NCI-H526 treated with DMSO at 0.1 percent for 48 hours (cell line): Measurements from ENCODE around the gene TXN.

Experiments
- DNase-seq: peaks from one replicate; lab custom pipeline; 2025; lab: John Stamatoyannopoulos, UW

The TXN gene

GRCh38 chr9:110256380-110257096, at the start of gene TXN:
Gene TXN (minus strand): TSS chr9:110256507. CDS start chr9:110256435, 72 bp downstream.
- DNase-seq, result peak; percentile 54

GRCh38 chr9:110303133-110303532, 46.8 kb upstream of the TXN start:
- no peak for DNase-seq

GRCh38 chr9:110298043-110298605, 41.8 kb upstream of the TXN start:
- no peak for DNase-seq

- DNase-seq, result no peak
Measured at GRCh38 chr9:110293248-110293647, 36.9 kb upstream of the TXN start.

- DNase-seq, result no peak
Measured at GRCh38 chr9:110291921-110292557, 35.7 kb upstream of the TXN start.

GRCh38 chr9:110290001-110290400, 33.7 kb upstream of the TXN start:
- DNase-seq, result no peak

- no peak for DNase-seq
Measured at GRCh38 chr9:110288503-110288902, 32.2 kb upstream of the TXN start.

- no peak for DNase-seq
Measured at GRCh38 chr9:110287289-110287680, 31.0 kb upstream of the TXN start.

GRCh38 chr9:110284211-110284844, 28.0 kb upstream of the TXN start:
- DNase-seq, result no peak

GRCh38 chr9:110283751-110284150, 27.4 kb upstream of the TXN start:
- no peak for DNase-seq

GRCh38 chr9:110282739-110283081, 26.4 kb upstream of the TXN start:
- DNase-seq, result no peak

- DNase-seq, result no peak
Measured at GRCh38 chr9:110282018-110282738, 25.9 kb upstream of the TXN start.

- no peak for DNase-seq
Measured at GRCh38 chr9:110278080-110278707, 21.9 kb upstream of the TXN start.

- no peak for DNase-seq
Measured at GRCh38 chr9:110276781-110277180, 20.5 kb upstream of the TXN start.

GRCh38 chr9:110270211-110270995, 14.1 kb upstream of the TXN start:
- no peak for DNase-seq

- DNase-seq, result no peak
Measured at GRCh38 chr9:110266795-110267194, 10.5 kb upstream of the TXN start.

- no peak for DNase-seq
Measured at GRCh38 chr9:110261632-110262031, 5.3 kb upstream of the TXN start.

- no peak for DNase-seq
Measured at GRCh38 chr9:110260911-110261310, 4.6 kb upstream of the TXN start.

GRCh38 chr9:110259566-110259965, 3.3 kb upstream of the TXN start:
- DNase-seq, result no peak

GRCh38 chr9:110258690-110259091, 2.4 kb upstream of the TXN start:
- DNase-seq, result no peak

GRCh38 chr9:110257956-110258355, 1.6 kb upstream of the TXN start:
- no peak for DNase-seq
